K562 (cell line): ENCODE measurements around the gene OCEL1. TPM values are rescaled to one million over a fixed set of nuclear protein-coding genes. Genes with fewer than 3 reads are reported as not detected.
A peak's percentile ranks its signal among the peaks of the same experiment; 100 is the strongest.

ENCODE experiments used
- CLOCK ChIP-seq: fragments of 250-450 bp; sonication (Bioruptor Pico); IDR thresholded peaks from 2 replicates; pipeline ENCODE4 v1.4.0; 2020; ENCODE audit warnings: mild to moderate bottlenecking, moderate library complexity, borderline replicate concordance
- CREB3 ChIP-seq: fragments of 450-650 bp; conservative IDR thresholded peaks from 2 replicates; pipeline ENCODE4 v1.6.1; 2016; ENCODE audit warnings: missing genetic modification characterization, low read depth, mild to moderate bottlenecking, missing compliant biosample characterization, moderate library complexity
- DLX4 ChIP-seq: fragments of 250-450 bp; sonication (Bioruptor Pico); IDR thresholded peaks from 2 replicates; pipeline ENCODE4 v1.6.1; 2021; ENCODE audit warnings: mild to moderate bottlenecking
- MBD2 ChIP-seq: sonication (generic); IDR thresholded peaks from 2 replicates; pipeline ENCODE4 v1.6.1; 2016; ENCODE audit warnings: low read depth, borderline replicate concordance
- MYC ChIP-seq, 2 experiments: fragments of 250-450 bp in 1 of 2; sonication (Bioruptor Pico) in 1 of 2; IDR thresholded peaks; 2 replicates each; pipeline versions ENCODE4 v1.5.1 to v1.6.1; 2012 to 2021; ENCODE audit warnings: low read depth in 2 of 2, borderline replicate concordance in 1 of 2, improper control_type of control experiment in 1 of 2, low read length in 1 of 2, mild to moderate bottlenecking in 1 of 2, moderate library complexity in 1 of 2
- PKNOX1 ChIP-seq: fragments of 450-650 bp; IDR thresholded peaks from 2 replicates; pipeline ENCODE4 v1.6.1; 2016
- RBM34 ChIP-seq: fragments of 200-400 bp; formaldehyde crosslinking; IDR thresholded peaks from 2 replicates; pipeline ENCODE4 v1.6.1; 2018; ENCODE audit warnings: low read length, borderline replicate concordance; ENCODE audit not compliant: insufficient read depth
- RREB1 ChIP-seq: fragments of 250-450 bp; sonication (Bioruptor Pico); IDR thresholded peaks from 2 replicates; pipeline ENCODE4 v1.4.0; 2020
- SIX5 ChIP-seq, 2 experiments: IDR thresholded peaks; 2 replicates each; pipeline ENCODE4 v1.6.1; 2011; ENCODE audit warnings: low read length in 2 of 2, borderline replicate concordance in 1 of 2, low read depth in 1 of 2, mild to moderate bottlenecking in 1 of 2, moderate library complexity in 1 of 2; ENCODE audit not compliant: insufficient read depth in 1 of 2
- TBP ChIP-seq: optimal IDR thresholded peaks from 2 replicates; pipeline ENCODE3; 2011; ENCODE audit warnings: low read depth, low read length, improper control_type of control experiment
- TGIF2 ChIP-seq: sonication (generic); formaldehyde crosslinking; IDR thresholded peaks from 2 replicates; pipeline ENCODE4 v1.8.1; 2022; ENCODE audit warnings: mild to moderate bottlenecking, missing genetic modification reagents, moderate library complexity
- polyA plus RNA-seq, 8 experiments: library from polyadenylated mRNA; depleted of rRNA in 4 of 8; stranded (reverse) in 5 of 8; unstranded in 3 of 8; fragments of >200 nt; fragmentation: Nextera tagmentation in 2 of 8; fragmentation: Illumina TruSeq in 1 of 8; extraction: Ambion mirVana in 2 of 8; extraction: Trizol in 1 of 8; gene quantifications; 2 replicates each; pipeline versions ENCODE4 v1.2.1 to v1.2.3, GENCODE V29; 2011 to 2014; ENCODE audit warnings: inconsistent platforms in 1 of 8, missing spikeins in 1 of 8
- total RNA-seq, 7 experiments: library from RNA; depleted of rRNA in 6 of 7; stranded (reverse); fragments of >200 nt in 6 of 7; fragmentation: Illumina TruSeq in 2 of 7; extraction: Trizol in 2 of 7; gene quantifications; 2 replicates each; pipeline versions ENCODE4 v1.2.1 to v1.2.3, GENCODE V29; 2011 to 2021; ENCODE audit warnings: low replicate concordance in 1 of 7
- TF ChIP-seq, protein P1 (sequence below): fragments of 250-450 bp; sonication (Bioruptor Pico); IDR thresholded peaks from 2 replicates; pipeline ENCODE4 v1.5.0; 2020; ENCODE audit warnings: mild to moderate bottlenecking, borderline replicate concordance

The OCEL1 gene
- total and polyA plus RNA-seq, 9 of the 15 experiments (the other 6 are each of a cell fraction or from before 2014, with no cell fraction given): 8.0 to 38.0 (median 12.4) TPM

DNA sequence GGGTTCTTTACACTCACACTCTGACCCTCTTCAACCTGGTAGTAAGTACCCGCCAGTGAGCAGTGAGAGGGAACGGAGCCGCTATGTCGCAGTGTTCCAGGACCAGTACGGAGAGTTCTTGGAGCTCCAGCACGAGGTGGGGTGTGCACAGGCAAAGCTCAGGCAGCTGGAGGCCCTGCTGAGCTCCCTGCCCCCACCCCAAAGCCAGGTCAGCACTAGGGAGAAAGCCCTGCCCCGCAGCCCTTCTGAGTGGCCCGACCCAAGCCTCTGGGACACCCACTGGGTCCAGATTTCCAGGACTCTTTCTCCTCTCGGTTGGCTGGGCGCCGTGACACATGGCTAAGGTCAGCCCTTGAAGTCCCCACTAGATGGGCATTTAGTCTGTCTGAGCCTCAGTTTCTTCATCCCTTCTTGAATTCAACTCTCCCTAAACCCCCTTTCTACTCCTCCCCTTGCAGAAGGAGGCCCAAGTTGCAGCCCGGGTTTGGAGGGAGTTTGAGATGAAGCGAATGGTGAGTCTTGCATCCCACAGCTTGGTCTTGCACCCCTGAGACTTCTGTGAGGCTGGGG, 1.9 kb downstream of the OCEL1 start (continued):
- TF ChIP-seq, protein P1, sequence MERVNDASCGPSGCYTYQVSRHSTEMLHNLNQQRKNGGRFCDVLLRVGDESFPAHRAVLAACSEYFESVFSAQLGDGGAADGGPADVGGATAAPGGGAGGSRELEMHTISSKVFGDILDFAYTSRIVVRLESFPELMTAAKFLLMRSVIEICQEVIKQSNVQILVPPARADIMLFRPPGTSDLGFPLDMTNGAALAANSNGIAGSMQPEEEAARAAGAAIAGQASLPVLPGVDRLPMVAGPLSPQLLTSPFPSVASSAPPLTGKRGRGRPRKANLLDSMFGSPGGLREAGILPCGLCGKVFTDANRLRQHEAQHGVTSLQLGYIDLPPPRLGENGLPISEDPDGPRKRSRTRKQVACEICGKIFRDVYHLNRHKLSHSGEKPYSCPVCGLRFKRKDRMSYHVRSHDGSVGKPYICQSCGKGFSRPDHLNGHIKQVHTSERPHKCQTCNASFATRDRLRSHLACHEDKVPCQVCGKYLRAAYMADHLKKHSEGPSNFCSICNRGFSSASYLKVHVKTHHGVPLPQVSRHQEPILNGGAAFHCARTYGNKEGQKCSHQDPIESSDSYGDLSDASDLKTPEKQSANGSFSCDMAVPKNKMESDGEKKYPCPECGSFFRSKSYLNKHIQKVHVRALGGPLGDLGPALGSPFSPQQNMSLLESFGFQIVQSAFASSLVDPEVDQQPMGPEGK (CRISPR knock-in tag): no peak
- TF ChIP-seq TGIF2 (no peak), CREB3 (tag) (no peak), SIX5 (IDR thresholded peaks at IDR 0.05; ENCODE audit: borderline replicate concordance in 1 of 2, insufficient read depth in 1 of 2, low read depth in 1 of 2, low read length in 2 of 2) (no peak), DLX4 (CRISPR knock-in tag) (no peak), PKNOX1 (no peak), MBD2 (no peak), RREB1 (CRISPR knock-in tag) (no peak), CLOCK (no peak), TBP (peak; percentile 28), RBM34 (no peak), MYC (IDR thresholded peaks at IDR 0.05; ENCODE audit: low read depth, low read length) (peak; percentile 33; the same call in 1 of the 2 replicates), MYC (CRISPR knock-in tag; IDR thresholded peaks at IDR 0.05; ENCODE audit: borderline replicate concordance, low read depth) (no peak)
